AG09309 (cell line): Measurements from ENCODE around the gene STAM.
"Not testable (repeated sequence)": the region's sequence is repeated elsewhere in the genome, so short reads cannot be mapped to it uniquely, and the experiment has no call there.

Experiments
- DNase-seq: peaks from one replicate; pipeline ENCODE4 v3.0.0-alpha.2; 2010; ENCODE audit warnings: low read depth
- H3K4me3 ChIP-seq: 2 replicates; pipeline ENCODE4 v1.5.1; 2011; ENCODE audit warnings: mild to moderate bottlenecking, low read depth, low read length, moderate library complexity; ENCODE audit not compliant: control insufficient read depth
- CTCF ChIP-seq: IDR thresholded peaks from 2 replicates; pipeline ENCODE4 v1.5.1; 2011; ENCODE audit warnings: mild to moderate bottlenecking, low read depth, low read length, inconsistent platforms; ENCODE audit not compliant: insufficient read depth, control insufficient read depth; ENCODE audit errors: missing control alignments

The STAM gene

GRCh38 chr10:17712717-17713471 lies 68.9 kb downstream of the STAM start:
- no peak for DNase-seq
- no peak overlapping the region for H3K4me3 ChIP-seq
- no peak for TF ChIP-seq CTCF

DNA sequence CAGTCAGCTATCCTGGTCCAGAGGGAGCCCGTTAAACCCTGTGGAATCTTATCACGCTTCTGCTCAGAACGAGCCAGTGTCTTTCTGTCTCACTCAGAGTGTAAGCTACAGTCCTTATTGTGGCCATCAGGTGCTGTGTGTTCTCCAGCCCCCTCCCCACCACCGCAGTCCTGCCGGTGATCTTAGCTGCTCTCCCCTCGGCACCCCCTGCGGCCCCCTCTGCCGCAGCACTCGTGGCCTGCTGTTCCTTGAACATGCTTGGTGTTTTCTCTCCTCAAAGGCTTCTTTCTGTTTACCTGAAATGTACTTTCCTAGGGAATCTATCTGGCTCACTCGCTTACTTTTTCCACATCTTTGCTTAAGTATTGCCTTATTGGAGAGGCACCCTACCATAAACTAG lies 69.8 kb downstream of the STAM start:
- DNase-seq = no peak
- H3K4me3 ChIP-seq = no peak overlapping the region
- TF ChIP-seq CTCF = no peak

DNA sequence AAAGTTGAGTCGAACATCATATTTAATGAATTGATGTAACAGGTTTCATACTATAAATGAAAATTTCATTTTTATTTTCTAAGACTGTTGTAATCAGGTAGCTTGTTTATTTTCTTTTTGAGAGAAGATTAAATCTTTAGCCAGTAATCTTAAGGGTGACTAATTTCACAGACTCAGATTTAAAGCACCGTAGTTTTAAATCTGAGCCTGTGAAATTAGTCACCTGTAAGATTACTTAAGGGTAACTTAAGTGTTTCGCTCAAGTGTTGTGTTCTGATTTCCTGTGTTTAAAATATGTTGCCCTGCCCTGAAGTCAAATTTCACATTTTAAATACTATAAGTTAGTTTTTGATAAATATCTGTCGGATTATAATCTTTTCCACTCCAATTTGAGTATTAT lies 72.2 kb downstream of the STAM start:
- no peak for TF ChIP-seq CTCF
- no peak overlapping the region for H3K4me3 ChIP-seq
- no peak for DNase-seq

DNA sequence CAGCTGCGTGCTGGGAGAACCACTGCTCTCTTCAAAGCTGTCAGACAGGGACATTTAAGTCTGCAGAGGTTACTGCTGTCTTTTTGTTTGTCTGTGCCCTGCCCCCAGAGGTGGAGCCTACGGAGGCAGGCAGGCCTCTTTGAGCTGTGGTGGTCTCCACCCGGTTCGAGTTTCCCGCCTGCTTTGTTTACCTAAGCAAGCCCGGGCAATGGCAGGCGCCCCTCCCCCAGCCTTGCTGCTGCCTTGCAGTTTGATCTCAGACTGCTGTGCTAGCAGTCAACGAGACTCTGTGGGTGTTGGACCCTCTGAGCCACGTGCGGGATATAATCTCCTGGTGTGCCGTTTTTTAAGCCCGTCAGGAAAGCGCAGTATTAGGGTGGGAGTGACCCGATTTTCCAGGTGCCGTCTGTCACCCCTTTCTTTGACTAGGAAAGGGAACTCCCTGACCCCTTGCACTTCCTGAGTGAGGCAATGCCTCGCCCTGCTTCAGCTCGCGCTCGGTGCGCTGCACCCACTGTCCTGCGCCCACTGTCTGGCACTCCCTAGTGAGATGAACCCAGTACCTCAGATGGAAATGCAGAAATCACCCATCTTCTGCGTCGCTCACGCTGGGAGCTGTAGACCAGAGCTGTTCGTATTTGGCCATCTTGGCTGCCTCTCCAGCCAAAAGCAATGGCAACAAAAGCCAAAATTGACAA lies 78.5 kb downstream of the STAM start:
- not testable (repeated sequence) for DNase-seq

DNA sequence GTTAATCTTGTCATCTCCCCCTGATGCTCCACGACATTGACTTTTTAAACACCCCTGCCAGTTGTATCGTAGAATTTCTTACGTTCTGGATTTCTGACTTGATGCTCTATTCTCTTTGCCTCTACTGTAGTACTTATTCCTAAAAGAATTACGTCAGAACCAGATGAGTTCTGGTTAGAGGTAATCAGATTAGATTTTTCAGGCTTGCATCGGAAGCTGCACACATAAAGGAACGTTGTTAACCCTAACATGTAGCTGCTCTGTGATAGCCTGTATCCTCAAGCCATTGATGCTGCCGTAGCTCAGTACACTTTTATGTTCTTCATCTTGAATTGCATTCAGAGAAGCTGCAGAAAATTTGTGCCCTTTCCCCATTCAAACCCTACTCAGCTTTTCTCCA lies 81.8 kb downstream of the STAM start:
- H3K4me3 ChIP-seq = no peak overlapping the region
- no peak for DNase-seq
- TF ChIP-seq CTCF = no peak

More for the DNA sequence above, 78.5 kb downstream of the STAM start:
- H3K4me3 ChIP-seq = not testable (repeated sequence)

DNA sequence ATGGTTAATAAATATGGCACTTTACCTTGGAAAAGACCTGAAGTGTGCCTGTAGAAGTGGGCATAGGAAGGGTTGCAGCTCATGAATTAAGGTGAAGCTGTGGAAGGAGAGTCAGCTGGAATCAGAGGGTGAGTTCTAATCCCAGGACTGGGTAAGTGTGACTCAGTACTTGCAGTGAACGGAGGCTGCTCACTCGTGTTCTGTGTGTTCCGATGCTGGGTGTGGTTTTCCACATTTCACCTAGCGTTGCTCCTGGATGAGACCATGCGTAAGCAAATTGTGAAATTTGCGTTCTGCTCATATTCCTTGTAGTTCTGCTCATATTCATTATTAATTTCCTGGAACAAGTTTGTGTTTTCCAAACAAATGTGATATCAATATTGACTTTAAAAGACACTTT lies 85.7 kb downstream of the STAM start:
- no peak for TF ChIP-seq CTCF
- no peak for DNase-seq
- no peak overlapping the region for H3K4me3 ChIP-seq

- no peak for TF ChIP-seq CTCF
- no peak for DNase-seq
- H3K4me3 ChIP-seq = no peak overlapping the region
Observed at GRCh38 chr10:17730667-17731066, 86.7 kb downstream of the STAM start.
